ENCODE data around the gene TNFRSF12A.
"Not testable (repeated sequence)": the region's sequence is repeated elsewhere in the genome, so short reads cannot be mapped to it uniquely, and the experiment has no call there.

TNFRSF12A gene

GRCh38 chr16:3051494-3051893 lies 31.3 kb downstream of the TNFRSF12A start:
- DNase-seq: no peak

- DNase-seq: not testable (repeated sequence)
Measured at GRCh38 chr16:3052571-3053329, 32.6 kb downstream of the TNFRSF12A start.

- DNase-seq: not testable (repeated sequence)
Measured at GRCh38 chr16:3053330-3053710, 33.2 kb downstream of the TNFRSF12A start.

- DNase-seq: no peak
Measured at GRCh38 chr16:3054965-3055733, 35.0 kb downstream of the TNFRSF12A start.

GRCh38 chr16:3055734-3056115 lies 35.6 kb downstream of the TNFRSF12A start:
- not testable (repeated sequence) for DNase-seq

GRCh38 chr16:3056336-3057180 lies 36.4 kb downstream of the TNFRSF12A start:
- no peak for DNase-seq

GRCh38 chr16:3057181-3058138 lies 37.3 kb downstream of the TNFRSF12A start:
- no peak for DNase-seq

- no peak for DNase-seq
Measured at GRCh38 chr16:3058139-3059030, 38.2 kb downstream of the TNFRSF12A start.

- no peak for DNase-seq
Measured at GRCh38 chr16:3059041-3059722, 39.0 kb downstream of the TNFRSF12A start.

- no peak for DNase-seq
Measured at GRCh38 chr16:3059723-3060242, 39.6 kb downstream of the TNFRSF12A start.

GRCh38 chr16:3060339-3061127 lies 40.4 kb downstream of the TNFRSF12A start:
- no peak for DNase-seq

GRCh38 chr16:3062553-3062952 lies 42.4 kb downstream of the TNFRSF12A start:
- no peak for DNase-seq

GRCh38 chr16:3063625-3064386 lies 43.6 kb downstream of the TNFRSF12A start:
- no peak for DNase-seq

- DNase-seq: no peak
Measured at GRCh38 chr16:3065069-3065741, 45.0 kb downstream of the TNFRSF12A start, which contains the start of gene IL32. TSS of gene IL32 (plus strand) at chr16:3065640. CDS start at chr16:3065812, 172 bp downstream.

GRCh38 chr16:3065742-3066439 lies 45.7 kb downstream of the TNFRSF12A start:
- no peak for DNase-seq

GRCh38 chr16:3066440-3066748 lies 46.2 kb downstream of the TNFRSF12A start:
- DNase-seq: no peak

GRCh38 chr16:3068487-3068886 lies 48.3 kb downstream of the TNFRSF12A start:
- no peak for DNase-seq
